GM12873 (cell line): ENCODE measurements around the gene ATP5ME.

Source experiments
- TF ChIP-seq, protein P1 (sequence below): IDR thresholded peaks from 2 replicates; pipeline ENCODE4 v1.5.1; 2012; ENCODE audit warnings: low read depth, mild to moderate bottlenecking, moderate library complexity, low read length, control low read depth; ENCODE audit not compliant: insufficient read depth; ENCODE audit errors: missing control alignments

ATP5ME gene

GRCh38 chr4:630656-631055, 43.4 kb downstream of the ATP5ME start:
- TF ChIP-seq, protein P1, sequence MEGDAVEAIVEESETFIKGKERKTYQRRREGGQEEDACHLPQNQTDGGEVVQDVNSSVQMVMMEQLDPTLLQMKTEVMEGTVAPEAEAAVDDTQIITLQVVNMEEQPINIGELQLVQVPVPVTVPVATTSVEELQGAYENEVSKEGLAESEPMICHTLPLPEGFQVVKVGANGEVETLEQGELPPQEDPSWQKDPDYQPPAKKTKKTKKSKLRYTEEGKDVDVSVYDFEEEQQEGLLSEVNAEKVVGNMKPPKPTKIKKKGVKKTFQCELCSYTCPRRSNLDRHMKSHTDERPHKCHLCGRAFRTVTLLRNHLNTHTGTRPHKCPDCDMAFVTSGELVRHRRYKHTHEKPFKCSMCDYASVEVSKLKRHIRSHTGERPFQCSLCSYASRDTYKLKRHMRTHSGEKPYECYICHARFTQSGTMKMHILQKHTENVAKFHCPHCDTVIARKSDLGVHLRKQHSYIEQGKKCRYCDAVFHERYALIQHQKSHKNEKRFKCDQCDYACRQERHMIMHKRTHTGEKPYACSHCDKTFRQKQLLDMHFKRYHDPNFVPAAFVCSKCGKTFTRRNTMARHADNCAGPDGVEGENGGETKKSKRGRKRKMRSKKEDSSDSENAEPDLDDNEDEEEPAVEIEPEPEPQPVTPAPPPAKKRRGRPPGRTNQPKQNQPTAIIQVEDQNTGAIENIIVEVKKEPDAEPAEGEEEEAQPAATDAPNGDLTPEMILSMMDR = no peak

DNA sequence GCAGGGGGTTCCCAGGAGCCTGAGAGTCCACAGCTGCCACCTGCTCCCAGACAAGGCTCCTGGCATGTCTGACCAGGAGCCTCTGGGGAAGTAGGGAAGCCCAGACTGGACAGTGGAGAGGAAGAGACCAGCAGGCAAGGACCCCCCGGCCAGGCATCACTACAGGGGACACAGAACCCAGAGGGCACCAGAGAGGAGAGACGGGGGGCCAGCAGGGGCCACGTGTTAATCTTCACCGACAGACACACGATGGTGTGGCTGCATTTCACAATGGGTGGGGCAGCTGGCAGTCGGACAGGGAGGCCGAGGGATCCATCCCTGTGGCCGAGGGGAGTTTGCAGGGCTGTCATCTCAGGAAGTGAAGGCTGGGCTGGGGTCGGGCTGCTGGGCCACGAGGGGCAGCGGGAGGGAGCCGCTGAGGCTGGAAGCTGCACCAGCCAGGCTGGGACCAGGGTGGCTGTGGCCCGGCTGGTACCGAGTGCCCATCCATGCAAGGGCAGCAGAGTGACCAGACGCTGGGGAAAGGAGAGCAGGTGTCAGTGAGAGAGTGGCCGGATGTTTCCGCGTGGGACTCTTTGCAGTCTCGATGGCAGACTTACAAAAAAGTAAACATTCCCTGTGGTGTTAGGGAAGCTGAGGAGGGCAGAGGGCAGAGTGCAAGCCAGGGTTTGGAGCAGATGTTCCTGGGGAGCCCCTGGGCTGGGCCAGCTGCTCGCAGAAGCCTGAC, 44.0 kb downstream of the ATP5ME start:
- TF ChIP-seq, protein P1 = no peak

DNA sequence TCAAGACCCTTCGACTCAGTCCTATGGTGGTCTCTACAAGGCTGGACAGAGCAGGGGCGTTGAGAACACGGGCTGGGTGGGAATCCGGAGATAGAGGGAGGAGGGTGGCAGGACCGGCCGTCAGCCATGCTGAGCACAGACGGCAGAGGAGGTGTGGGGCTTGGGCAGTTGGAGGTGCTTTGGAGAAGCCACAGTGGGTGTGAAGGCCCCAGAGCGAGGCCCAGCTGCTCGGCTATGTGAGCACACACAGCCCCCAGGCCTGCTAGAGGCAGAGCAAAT, 44.5 kb downstream of the ATP5ME start:
- TF ChIP-seq, protein P1 = no peak

DNA sequence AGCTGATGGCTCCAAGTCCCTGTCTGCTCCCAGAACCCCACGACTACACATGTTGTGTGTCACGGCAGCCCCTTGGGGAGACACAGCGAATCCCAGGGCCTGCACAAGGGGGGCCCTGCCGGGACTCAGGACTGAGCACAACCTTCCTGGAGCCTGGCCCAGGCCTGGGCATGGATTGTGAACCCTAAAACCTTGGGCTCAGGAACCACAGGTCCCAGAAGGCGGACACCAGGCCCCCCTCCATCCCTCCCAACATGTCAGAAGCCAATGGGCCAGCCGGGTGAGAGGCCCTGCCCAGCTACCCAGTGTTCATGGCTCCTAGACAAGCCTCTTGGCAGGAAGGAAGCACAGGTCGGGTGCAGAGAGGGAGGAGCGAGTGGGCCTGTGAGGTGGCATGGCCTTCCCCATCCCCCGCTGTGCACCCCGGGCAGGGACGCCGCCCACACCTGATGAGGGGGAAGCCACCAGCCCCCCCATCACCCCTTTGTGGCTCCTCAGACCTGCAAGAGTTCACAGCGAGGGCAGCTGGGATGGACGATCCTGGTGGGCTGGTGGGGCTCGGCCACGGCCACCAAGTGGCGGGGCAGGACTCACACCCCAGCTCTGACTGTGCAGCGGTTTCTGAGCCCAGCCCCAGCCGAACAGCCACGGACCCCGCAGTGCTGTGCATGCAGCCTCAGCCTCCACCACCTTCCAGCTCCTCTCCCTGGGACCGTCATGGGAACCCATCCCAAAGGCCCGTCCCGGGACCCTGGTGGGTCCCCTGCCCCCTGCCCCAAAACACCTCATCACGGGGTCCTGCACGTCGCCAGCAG, 45.0 kb downstream of the ATP5ME start:
- TF ChIP-seq, protein P1 = no peak

DNA sequence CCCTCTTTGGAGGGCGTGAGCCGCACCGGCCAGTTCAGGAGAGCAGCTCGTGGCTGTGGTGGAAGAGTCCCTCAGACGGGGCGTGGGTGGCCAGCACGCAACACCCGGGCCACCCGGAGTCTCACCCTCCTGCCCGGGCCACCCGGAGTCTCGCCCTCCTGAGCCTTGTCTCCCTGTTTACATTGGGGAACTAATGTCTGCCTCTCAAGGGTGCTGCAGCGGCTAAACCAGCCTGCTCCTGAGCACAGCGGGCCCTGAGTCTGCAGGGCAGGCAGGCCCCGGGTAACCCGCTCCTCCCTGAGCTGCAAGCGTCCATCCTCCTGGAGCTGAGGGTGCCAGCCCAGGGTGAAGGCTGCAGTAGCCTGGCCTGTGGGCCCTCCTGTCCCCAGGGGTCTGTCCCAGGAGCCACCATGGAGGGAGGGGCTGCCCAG, 45.8 kb downstream of the ATP5ME start:
- TF ChIP-seq, protein P1 = no peak

GRCh38 chr4:627347-628125, 46.5 kb downstream of the ATP5ME start:
- TF ChIP-seq, protein P1 = no peak
